Effector CD8-positive, alpha-beta T cell (primary cell): ENCODE results near the gene ZDHHC13.

Source experiments
- DNase-seq: peaks from one replicate; lab custom pipeline; 2025; lab: John Stamatoyannopoulos, UW

Gene ZDHHC13

DNA sequence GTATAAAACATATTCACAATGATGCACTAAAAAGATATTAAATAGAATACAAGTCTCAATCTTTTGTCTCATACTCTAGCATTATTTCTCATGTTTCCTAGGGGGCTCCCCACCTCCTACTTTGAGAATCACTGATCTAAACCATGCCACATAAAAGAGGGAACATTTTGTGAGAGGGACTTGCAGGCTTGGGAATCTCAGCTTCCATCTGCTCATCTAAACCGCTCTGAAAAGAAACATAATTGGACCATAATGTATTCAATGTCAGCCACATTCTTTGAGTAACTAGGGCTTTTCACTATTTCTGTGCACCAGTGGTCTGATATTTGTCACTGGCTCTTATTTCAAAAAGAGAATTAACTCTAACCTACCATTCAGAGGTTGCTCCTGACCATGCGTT lies 91.2 kb downstream of the ZDHHC13 start:
- DNase-seq = no peak

DNA sequence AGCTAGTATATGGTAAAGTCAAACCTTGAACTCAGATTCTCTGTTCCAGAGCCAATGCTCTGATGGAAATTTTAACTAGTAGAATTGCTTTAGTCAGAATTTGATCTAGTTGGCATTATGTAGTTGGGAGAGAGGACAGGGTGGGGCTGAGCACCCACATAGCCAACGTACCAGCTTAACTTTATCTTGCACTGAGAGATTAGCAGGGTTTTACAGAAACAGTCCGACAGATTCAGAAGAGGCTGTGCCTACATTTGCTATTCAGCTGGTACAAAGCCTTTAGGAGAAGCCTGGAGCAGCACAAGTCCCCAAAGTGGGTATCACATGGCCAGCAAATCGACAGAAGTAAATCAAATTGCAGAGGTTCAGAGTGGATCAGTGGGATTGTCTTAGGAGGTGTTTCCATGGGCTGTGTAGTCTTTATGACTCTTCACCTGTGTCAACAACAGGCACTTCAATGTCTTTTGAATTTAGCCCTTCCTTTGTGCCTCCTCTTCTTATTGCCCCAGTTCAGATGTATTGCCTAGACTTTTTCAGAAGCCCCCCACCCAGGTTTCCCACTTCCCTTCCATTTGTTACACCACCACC lies 92.1 kb downstream of the ZDHHC13 start:
- no peak for DNase-seq

DNA sequence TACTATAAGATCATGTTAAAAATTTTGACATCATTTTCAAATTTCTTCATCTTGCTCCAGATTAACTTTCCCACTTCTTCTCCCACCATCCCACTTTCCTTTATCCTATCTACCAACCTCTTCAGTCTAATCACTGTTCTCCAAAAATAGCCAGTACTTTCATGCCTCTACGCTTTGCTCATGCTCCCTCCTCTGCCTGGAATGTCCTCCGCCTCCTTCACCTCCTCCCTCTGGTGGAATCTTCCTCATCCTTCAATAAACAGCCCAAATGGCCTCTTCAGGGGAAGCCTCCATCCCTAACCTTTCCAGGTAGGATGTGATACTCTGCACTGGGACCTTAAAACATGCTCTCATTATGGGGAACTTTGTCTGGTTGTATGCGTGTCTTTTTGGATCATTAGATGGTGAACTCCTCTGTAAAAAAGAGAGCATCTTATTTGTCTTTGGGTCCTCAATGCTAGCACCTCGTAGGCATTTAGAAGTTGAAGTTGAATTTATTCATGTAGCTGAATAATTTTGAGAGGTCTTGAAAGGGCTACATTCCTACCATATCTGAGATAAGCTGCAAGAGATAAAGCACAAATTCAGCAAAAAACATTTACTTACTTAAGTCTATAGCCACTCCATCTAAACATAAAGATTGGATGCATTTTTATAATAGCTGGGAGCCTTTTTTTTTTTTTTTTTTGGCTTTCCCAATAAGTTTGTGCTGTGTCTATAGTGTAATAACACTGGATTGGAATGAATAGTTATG lies 92.8 kb downstream of the ZDHHC13 start:
- DNase-seq = no peak

DNA sequence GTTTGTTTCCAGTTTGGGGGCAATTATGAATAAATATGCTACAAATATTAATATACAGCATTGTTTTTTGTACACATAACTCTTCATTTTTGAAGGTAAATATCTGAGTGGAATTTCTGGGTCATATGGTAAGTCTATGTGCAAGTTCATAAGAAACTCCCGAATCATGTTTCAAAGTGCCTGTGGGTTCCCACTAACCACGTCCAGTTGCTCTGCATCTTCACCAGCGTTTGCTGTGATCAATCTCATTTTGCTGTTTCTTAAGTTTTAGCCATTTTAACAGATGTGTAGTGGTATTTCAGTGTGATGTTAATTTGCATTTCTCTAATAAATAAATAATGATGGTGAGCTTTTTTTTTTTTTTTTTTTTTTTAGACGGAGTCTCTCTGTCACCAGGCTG lies 99.1 kb downstream of the ZDHHC13 start:
- no peak for DNase-seq

DNA sequence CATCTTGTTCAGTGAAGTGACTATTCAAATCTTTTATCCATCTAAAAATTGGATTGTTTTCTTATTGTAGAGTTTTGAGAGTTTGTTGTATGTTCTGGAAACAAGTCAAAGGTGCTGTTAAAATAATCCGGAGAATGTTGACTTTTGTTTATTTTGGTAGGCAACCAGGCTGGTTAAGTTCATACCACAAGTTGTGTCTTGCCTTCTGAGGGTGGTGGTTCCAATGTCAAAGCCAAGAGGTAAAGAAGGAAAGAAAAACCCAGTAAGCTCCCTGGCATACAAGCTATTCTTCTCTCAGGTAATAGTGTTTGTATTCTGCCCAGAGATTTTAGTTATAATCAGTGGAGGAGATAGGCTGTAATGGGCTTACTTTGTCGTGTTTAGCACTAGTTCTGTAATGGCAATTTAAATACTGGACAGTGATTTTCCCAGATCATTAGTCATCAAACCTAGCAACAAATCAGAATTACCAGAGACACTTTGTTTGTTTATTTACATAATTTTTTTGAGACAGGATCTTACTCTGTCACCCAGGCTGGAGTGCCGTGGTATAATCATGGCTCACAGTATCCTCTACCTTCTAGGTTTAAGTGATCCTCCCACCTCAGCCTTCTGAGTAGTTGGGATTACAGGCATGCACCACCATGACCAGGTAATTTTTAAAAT lies 99.9 kb downstream of the ZDHHC13 start:
- no peak for DNase-seq

DNA sequence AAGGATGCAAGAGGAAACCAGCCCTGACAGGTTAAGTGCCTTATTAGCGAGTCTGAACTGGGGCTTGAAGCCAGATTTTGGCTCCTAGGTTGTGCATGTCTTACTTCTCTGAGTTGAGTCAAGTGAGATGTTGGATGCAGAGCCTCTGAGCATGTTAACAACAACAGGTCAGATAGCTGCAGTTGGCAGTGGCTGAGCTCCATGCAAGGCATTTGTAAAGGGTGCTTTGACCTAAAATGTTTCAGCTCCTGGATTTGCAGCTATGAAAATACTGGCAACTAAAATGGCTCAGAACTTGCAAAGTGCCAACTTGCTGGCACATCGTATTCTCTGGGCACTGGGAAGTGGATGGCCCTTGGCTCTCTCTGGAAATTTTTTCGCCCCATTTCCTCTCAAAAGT lies 101.2 kb downstream of the ZDHHC13 start:
- no peak for DNase-seq

DNA sequence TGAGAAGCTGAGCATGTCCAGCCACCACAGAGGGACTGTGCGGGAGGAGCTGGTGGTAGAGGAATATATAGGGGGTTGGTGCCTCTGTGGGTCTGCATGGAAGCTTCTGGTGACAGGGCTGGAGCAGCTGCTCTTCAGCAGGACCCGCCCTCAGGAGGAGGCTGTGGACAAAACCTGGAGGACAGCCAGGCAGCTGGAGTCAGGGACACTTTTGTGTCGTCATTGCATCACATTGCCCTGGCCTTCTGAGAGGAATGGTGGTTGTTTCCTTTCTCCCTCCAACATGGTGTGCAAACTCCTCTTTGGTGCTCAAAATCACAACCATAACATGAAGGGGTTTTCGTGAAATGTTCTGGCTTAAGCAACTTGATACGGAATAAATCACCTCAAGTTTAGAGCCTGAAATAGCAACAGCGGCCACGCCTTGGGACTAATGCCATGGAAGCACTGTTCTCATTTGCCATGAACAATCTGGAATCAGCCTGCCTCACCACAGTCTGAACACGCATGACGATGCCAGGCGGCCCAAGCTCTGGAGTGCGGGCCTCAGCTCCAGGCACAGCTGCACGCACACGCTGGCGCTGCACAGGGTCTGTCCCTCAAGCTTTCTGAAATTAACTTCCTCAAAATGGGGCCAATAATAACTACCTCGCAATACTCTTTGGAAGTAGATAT lies 102.0 kb downstream of the ZDHHC13 start:
- DNase-seq = no peak

DNA sequence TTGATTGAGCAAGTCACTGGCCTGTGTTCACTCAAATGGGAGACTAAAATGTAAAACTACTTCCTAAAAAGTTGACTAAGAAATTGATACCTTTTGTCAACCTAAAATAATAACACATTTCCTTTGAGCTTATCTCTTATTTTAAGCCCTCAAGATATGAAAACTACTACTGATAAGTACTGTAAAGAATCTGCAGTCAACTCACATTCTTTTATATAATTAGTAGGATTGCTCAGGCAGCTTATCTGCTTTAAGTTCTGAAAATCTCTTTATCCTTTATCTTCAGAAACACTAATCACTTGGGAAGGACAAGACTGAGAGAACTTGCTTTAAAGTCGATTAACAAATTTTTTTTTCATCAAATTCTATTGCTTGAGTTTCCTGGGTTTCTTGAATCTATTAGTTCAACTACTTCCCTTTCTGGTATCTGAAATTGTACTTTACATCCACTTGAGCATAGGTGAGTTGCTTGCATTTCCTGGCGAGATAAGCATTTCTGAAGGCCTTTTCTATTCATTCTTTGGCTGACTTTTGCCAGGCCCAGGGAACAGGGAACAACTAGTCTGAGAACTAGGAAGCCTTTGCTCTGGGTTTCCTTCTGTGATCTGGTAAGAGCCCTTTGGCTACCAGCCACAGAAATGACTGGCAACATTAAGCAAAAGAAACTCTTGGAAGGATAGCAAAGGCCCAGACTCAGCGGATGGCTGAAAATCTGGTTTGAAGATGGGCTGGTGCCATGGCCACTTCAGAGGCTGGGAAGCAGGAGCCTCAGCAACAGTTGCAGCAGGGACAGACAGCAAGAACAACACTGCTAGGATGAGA lies 104.1 kb downstream of the ZDHHC13 start:
- no peak for DNase-seq

DNA sequence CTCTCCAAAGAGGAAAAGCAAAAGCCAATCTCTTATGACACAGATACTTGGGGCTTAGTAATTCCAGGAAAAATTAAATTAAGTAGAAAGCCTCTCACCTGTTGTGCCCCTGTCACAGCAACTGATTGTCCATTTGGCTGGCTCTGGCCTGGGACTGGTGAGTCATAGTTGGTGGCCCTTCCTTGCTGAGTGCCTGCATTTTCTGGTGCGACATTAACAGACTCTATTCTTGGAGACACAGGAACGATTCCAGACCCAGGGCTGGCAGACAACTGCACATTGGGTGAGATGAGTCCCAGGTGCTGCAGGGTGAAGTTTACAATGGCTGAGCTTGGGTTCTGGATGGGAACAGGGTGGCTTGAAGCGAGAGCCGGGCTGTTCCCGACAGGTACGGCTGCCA lies 108.2 kb downstream of the ZDHHC13 start:
- DNase-seq = no peak

DNA sequence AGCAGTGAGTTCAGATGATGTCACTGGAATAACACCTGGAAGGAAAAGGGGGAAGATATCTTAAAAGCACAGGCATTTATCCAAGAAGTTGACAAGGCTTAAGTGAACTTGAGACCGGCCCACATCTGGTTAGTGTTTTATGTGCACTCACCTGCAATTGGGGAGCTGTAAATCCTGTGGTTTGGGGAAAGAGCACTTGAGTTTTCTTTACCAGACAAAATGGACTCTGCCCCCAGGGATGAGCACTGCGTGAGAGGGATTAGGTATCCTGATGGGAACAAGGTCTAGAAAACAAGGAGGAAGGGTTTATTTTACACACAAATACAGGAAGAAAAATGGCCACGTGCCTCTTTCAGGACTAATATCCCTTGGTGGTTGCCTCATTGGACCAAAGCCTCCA lies 108.6 kb downstream of the ZDHHC13 start:
- no peak for DNase-seq
